Measurements from ENCODE around the gene PRSS2.
"Not testable (repeated sequence)": the region's sequence is repeated elsewhere in the genome, so short reads cannot be mapped to it uniquely, and the experiment has no call there.

Gene PRSS2

GRCh38 chr7:142770661-142771352 is at the start of gene PRSS2:
Gene PRSS2, plus strand, starts transcription at chr7:142770970. Its CDS starts 13 bp downstream, at chr7:142770983.
- no peak for DNase-seq (ENCODE audit: low spot score)

DNA sequence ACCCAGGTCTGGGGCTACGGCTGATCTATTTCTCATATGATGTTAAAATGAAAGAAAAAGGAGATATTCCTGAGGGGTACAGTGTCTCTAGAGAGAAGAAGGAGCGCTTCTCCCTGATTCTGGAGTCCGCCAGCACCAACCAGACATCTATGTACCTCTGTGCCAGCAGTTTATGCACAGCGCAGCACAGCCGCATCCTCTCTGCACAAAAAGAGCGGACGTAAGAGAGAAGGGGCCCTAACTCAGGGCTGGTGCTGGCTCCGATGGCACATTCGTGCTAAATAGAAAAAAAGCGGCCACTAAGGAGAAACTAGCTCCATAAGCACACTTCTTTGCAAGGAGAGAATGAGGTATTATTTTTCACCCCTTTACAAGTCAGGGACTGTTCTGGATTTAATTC is 49.8 kb upstream of the PRSS2 start:
- DNase-seq (ENCODE audit: low spot score): no peak

- no peak for DNase-seq (ENCODE audit: low spot score)
Observed at GRCh38 chr7:142722248-142722794, 48.4 kb upstream of the PRSS2 start.

- no peak for DNase-seq (ENCODE audit: low spot score)
Observed at GRCh38 chr7:142733271-142733670, 37.5 kb upstream of the PRSS2 start.

GRCh38 chr7:142739923-142740492 is 30.8 kb upstream of the PRSS2 start:
- DNase-seq (ENCODE audit: low spot score): no peak

DNA sequence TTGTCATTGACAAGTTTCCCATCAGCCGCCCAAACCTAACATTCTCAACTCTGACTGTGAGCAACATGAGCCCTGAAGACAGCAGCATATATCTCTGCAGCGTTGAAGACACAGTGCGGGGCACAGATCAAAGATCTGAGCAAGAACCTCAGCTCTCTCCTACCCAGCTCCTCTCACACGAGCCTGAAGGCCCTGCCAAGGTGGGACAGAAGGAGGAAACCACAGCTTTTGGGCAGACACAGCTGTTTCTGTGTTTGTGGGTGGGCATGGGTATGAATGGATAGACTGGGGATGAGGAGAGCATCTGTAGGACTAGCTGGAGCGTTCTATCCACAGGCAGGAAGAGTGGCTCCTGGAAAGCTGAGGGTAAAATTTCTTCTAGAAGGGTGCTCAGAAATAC is 30.0 kb upstream of the PRSS2 start:
- DNase-seq (ENCODE audit: low spot score): no peak

DNA sequence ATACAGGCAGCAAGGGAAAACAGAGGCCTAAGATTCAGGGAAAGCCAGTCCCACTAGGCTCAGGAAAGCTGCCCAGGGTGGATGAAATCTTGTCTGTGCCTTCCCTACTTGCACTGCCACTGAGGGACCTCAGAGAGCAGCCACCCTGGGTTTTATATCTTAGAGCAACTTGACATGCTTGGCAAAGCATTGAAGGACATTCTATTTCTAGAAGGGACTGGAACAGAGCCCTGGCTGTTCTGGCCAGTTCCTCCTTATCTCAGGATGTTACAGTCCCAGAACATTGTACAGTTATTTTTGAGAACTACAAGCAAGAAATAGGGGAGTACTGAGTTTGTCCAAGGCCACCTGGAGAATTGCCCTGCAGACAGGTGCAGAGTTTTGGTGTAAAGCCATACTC is 28.8 kb upstream of the PRSS2 start:
- DNase-seq (ENCODE audit: low spot score): not testable (repeated sequence)

GRCh38 chr7:142745091-142745635 is 25.6 kb upstream of the PRSS2 start:
- DNase-seq (ENCODE audit: low spot score): no peak

DNA sequence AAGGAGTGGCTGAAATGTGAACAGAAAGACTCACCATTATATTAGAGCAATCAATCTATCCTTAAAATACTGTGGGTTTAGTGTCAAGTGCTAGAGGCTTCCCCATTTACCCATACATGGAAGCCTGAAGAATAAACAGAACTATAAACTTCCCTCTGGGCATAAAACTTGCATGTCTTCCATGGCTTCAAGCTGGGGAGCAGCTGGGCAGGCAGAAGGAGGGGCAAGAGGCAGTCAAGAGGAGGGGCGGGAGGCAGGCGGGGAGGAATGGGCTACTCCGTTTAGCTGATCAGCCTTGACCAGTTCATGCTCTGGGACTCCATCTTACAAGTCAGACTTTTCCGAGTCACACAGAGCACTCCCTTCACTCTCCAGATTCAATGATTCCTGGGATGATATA is 25.0 kb upstream of the PRSS2 start:
- DNase-seq (ENCODE audit: low spot score): no peak

- DNase-seq (ENCODE audit: low spot score): no peak
Observed at GRCh38 chr7:142746264-142746663, 24.5 kb upstream of the PRSS2 start.

DNA sequence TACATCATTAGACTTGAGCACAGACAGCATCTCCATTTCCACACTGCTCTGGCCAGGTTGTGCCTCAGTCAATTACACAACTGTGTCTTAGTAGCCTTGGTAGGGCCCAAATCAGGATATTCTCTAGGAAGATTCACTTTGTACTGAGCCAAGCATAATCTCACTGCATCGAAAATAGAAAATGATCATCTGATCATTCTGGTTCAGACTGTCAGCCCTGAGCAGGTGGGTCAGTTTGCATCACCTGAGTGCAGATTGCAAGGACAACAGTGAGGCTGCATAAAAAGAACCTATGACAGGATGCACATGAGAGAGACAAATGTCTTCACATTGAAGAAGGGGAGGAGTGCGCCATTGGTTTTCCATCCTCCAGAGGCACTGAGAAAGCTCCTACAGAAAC is 22.4 kb upstream of the PRSS2 start:
- DNase-seq (ENCODE audit: low spot score): not testable (repeated sequence)

DNA sequence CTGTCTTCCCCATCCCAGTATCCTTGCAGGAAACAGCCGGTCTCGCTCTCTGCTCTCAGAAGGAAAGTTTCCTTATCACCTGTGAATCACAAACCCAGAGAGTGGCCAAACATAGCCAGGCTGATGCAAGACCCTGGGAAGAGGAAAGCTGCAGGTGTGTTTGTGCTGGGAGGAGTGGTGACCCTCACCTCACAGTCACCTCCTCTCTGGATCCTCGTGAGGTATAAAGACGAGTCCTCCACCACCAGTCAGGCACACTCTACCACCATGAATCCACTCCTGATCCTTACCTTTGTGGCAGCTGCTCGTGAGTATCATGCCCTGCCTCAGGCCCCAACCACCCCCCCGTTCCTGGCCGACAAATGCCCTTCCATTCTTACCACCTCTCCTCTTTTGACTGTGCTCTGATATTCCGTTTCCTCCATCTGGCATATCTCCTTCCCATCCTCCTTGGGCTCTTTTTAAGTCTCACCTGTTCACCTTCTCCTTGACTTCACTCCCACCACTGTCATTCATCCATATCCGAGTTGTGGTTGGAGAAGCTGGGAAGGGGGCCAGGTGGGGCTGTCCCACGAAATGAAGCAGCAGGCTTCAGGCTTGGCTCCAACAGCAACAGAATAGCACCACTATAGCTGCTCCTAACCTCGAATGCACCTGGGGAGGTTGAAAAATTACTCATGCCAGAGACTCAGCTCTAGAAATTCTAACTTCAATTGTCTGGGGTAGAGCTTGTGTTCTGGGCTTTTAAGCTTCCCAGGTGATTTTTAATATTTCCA is 21.4 kb upstream of the PRSS2 start, which contains the start of gene PRSS1:
TSS of gene PRSS1 (plus strand) at position 255 of the 776 bp plus-strand sequence. CDS start at position 268, 13 bp downstream.
- DNase-seq (ENCODE audit: low spot score): no peak

- no peak for DNase-seq (ENCODE audit: low spot score)
Observed at GRCh38 chr7:142750321-142750938, 20.3 kb upstream of the PRSS2 start.

DNA sequence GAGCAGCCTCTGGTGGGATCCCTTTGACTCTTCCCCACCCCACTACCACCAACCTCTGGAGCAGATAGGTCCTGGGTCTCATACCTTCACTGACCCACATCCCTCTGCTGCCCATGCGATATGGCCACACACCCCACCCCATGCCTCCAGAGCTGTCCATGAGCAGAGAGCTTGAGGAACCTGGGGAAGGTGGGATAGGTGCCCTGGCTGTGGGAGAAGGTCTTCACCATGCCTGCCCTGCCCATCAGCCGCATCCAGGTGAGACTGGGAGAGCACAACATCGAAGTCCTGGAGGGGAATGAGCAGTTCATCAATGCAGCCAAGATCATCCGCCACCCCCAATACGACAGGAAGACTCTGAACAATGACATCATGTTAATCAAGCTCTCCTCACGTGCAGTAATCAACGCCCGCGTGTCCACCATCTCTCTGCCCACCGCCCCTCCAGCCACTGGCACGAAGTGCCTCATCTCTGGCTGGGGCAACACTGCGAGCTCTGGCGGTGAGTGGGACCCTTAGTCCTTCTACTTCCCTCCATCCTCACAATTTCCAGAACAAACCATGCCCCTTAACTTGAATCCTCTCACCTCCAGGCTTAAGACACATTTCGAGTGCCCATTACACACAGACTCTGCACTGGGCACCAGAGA is 19.1 kb upstream of the PRSS2 start:
- not testable (repeated sequence) for DNase-seq (ENCODE audit: low spot score)

- DNase-seq (ENCODE audit: low spot score): no peak
Observed at GRCh38 chr7:142752376-142753225, 18.2 kb upstream of the PRSS2 start.

DNA sequence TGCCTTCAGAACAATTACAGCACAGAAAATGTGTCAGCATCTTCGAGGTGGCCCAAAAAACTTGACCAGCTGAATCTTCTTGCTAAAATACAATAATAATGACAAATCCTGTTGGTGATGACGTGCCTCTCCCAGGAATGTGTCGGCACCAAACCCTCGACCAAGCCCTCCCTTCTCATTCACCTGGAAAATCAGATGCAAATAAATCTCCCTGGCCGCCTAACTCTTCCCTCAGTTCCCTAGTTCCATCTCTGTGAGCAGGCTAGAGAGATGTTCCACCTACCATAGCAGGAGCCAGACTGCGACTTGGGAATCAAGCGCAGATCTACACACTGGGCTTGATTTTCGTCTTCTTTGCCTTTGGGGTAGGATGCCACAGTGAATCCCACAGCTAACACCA is 17.4 kb upstream of the PRSS2 start:
- DNase-seq (ENCODE audit: low spot score): no peak

- DNase-seq (ENCODE audit: low spot score): not testable (repeated sequence)
Observed at GRCh38 chr7:142753925-142754491, 16.8 kb upstream of the PRSS2 start.

DNA sequence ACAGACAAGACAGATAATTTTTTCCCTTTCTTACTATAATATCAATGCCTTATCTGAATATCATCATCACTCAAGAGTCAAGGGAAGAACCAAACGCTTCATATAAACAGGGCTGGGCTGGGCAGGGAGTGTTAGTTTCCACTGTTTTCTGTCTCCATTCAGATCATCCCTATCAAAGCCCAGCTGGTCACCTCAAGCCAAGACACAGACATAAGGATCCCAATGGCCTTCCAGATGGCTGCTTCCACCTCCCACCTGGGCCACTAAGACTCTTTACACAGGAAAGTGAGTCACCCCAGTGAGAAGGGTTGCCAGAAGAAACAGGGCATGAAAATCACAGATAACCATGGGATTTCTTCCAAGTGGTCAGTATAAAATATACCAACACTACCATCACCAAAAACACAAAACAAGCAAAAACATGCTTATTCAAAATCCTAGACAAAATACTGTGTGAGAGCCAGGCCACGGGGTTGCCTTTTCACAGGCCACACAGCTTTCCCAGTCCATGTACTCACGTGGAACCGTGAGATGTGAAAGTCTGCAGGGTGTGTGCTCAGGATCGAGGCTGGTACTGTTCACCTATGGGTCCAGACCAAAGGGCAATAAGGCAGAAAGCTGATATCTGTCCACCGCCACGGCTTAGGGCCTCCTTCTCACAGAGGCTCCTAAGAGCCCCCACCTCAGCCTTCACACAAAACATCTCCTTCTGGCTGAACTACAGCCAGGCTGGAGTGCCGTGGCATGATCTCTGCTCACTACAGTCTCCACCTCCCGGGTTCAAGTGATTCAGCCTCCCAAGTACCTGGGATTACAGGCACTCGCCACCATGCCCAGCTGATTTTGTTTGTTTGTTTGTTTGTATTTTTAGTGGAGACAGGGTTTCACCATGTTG is 15.8 kb upstream of the PRSS2 start:
- no peak for DNase-seq (ENCODE audit: low spot score)

DNA sequence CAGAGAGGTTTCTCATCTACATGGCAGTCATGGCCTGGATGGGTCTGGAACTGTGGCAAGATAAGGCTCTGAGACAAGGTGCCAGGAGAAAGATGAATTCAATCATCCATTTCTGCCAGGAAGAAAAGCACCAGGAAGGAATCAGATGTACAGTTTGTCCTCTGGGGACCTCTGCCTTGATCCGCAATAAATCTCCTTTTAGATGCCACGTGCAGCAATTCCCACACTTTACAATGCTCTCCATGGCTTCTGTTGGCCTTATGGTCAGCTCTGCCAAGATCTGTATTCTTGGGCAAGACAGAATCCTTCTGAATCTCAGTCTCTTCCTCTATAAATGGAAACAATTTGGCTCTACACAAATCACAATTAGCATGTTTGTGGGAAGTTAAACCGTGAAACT is 12.5 kb upstream of the PRSS2 start:
- DNase-seq (ENCODE audit: low spot score): not testable (repeated sequence)

Measured in Ammon's horn (tissue), 1 donor.